ENCODE measurements around the gene LRRC46. TPM values are rescaled to one million over a fixed set of nuclear protein-coding genes. Genes with fewer than 3 reads are reported as not detected.

Gene LRRC46
- total RNA-seq, 1 donor from 2014 or later = 0.38 TPM

DNA sequence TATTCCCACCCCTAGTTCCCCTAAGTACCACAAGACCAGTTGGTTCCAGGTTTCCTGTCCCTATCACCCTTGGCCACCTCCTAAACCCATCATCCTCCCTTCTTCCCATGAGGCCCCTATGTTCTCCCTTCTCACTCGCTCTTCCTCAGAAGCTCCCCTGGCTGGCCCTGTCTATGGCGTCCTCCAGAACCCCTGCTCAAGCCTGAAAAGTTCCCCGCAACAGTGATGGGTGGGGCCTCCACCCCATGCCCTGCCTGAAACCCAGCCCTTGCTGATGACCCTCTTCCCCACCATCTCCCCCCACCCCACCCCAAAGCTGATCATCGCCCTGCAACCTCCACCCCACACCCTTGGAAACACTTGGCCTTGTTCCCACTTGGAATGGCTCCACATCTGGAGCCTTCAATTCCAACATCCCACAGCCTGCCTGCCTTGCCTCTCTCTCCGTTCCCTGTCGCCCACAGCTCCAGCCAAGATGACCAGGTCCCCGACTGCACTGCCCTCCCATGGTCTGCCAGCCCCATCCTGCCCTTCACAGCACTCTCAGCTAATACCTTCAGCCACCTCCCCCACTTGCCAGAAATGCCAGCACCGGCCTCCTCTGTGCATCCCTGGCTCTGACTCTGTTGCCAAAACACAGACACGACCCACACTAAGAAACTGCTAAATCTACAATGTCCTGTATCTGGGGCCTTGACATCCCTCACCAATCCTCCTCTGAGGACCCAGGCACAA lies 20.4 kb upstream of the LRRC46 start:
- no peak for DNase-seq (ENCODE audit: low read depth)
- Histone ChIP-seq H3K36me3 (ENCODE audit: control insufficient read depth, insufficient read depth, low read length) (peaks cover 1% of the 10 kb centered on the region), H3K27me3 (ENCODE audit: control insufficient read depth, insufficient read depth, low read length) (no peaks in the 10 kb centered on the region), H3K4me3 (ENCODE audit: low read depth, low read length) (no peak overlapping the region)
- TF ChIP-seq CTCF (IDR thresholded peaks at IDR 0.05; ENCODE audit: insufficient read depth, low read length, poor library complexity, severe bottlenecking) = no peak

DNA sequence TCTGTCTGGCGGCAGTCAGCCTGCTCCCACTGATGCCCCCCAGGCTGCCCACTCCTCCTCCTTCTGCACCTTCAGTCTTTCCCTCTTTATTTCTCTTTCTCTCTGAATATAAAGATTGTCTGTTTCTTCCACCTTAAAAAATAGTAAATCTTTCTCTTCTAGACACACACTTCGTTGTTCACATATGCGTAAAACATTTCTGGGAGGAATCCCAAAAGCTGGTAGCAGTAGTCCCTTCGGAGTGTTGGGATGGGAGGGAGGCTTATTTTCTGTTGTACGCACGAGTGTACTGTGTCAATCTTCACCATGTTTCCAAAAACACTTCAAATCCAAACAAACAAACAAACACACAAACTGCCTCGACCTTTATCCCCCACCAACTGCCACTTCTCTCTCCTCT lies 19.8 kb upstream of the LRRC46 start:
- no peak for TF ChIP-seq CTCF (IDR thresholded peaks at IDR 0.05; ENCODE audit: insufficient read depth, low read length, poor library complexity, severe bottlenecking)
- Histone ChIP-seq H3K36me3 (ENCODE audit: control insufficient read depth, insufficient read depth, low read length) (peaks cover 1% of the 10 kb centered on the region), H3K4me3 (ENCODE audit: low read depth, low read length) (no peak overlapping the region), H3K27me3 (ENCODE audit: control insufficient read depth, insufficient read depth, low read length) (no peaks in the 10 kb centered on the region)
- DNase-seq (ENCODE audit: low read depth) = no peak

- DNase-seq (ENCODE audit: low read depth) = no peak
- Histone ChIP-seq H3K27me3 (ENCODE audit: control insufficient read depth, insufficient read depth, low read length) (no peaks in the 10 kb centered on the region), H3K36me3 (ENCODE audit: control insufficient read depth, insufficient read depth, low read length) (peaks cover 1% of the 10 kb centered on the region), H3K4me3 (ENCODE audit: low read depth, low read length) (no peak overlapping the region)
- TF ChIP-seq CTCF (IDR thresholded peaks at IDR 0.05; ENCODE audit: insufficient read depth, low read length, poor library complexity, severe bottlenecking) = no peak
These were observed 19.1 kb upstream of the LRRC46 start for GRCh38 chr17:47812146-47812920.

- Histone ChIP-seq H3K36me3 (ENCODE audit: control insufficient read depth, insufficient read depth, low read length) (peaks cover 1% of the 10 kb centered on the region), H3K27me3 (ENCODE audit: control insufficient read depth, insufficient read depth, low read length) (no peaks in the 10 kb centered on the region), H3K4me3 (ENCODE audit: low read depth, low read length) (no peak overlapping the region)
- no peak for DNase-seq (ENCODE audit: low read depth)
- no peak for TF ChIP-seq CTCF (IDR thresholded peaks at IDR 0.05; ENCODE audit: insufficient read depth, low read length, poor library complexity, severe bottlenecking)
These were observed 18.4 kb upstream of the LRRC46 start for GRCh38 chr17:47813077-47813476.

GRCh38 chr17:47813512-47814031 lies 17.9 kb upstream of the LRRC46 start:
- peaks cover 1% of the 10 kb centered on the region for H3K36me3 ChIP-seq (ENCODE audit: control insufficient read depth, insufficient read depth, low read length)

More at GRCh38 chr17:47813512-47814031, 17.9 kb upstream of the LRRC46 start:
- no peak for TF ChIP-seq CTCF (IDR thresholded peaks at IDR 0.05; ENCODE audit: insufficient read depth, low read length, poor library complexity, severe bottlenecking)
- Histone ChIP-seq H3K27me3 (ENCODE audit: control insufficient read depth, insufficient read depth, low read length) (no peaks in the 10 kb centered on the region), H3K4me3 (ENCODE audit: low read depth, low read length) (no peak overlapping the region)
- no peak for DNase-seq (ENCODE audit: low read depth)

Measured in kidney epithelial cell (primary cell).